ENCODE results near the gene MYO7B. TPM values are rescaled to one million over a fixed set of nuclear protein-coding genes. Genes with fewer than 3 reads are reported as not detected.

Gene MYO7B
- total and polyA plus RNA-seq, 12 donors: 0.13 to 1.5 (median 0.32) TPM; not detected in 1

- no peaks in the 10 kb centered on the region for H3K27me3 ChIP-seq
- no peak overlapping the region for H3K27ac ChIP-seq
- 89 to 91% (median 89%) methylated on average over 2 of the region's 2 CpGs for WGBS, 4 donors
- H3K4me1 ChIP-seq (replicated peaks in 1 of 2): no peaks in the 10 kb centered on the region
- no peak overlapping the region for H3K4me3 ChIP-seq
- DNase-seq: no peak
- no peaks in the 10 kb centered on the region for H3K9me3 ChIP-seq (replicated peaks in 1 of 3)
- H3K36me3 ChIP-seq (replicated peaks in 1 of 2): peaks cover 0 to 77% of the 10 kb centered on the region in 2 donors
- no peak for TF ChIP-seq POLR2A (IDR thresholded peaks at IDR 0.05)
- TF ChIP-seq CTCF (IDR thresholded peaks at IDR 0.05): no peak
- intact Hi-C loops (cut with DNase I): no loop called here
These were observed 37.1 kb upstream of the MYO7B start for GRCh38 chr2:127498386-127498785.

GRCh38 chr2:127503491-127503890 is 32.0 kb upstream of the MYO7B start:
- no peaks in the 10 kb centered on the region for H3K27me3 ChIP-seq
- no peak overlapping the region for H3K4me3 ChIP-seq
- H3K4me1 ChIP-seq (replicated peaks in 1 of 2): peaks cover 7 to 8% of the 10 kb centered on the region in 2 donors
- 93 to 98% (median 97%) methylated on average over 2 of the region's 2 CpGs for WGBS, 4 donors
- H3K36me3 ChIP-seq (replicated peaks in 1 of 2): peaks cover 0 to 62% of the 10 kb centered on the region in 2 donors
- no peak for DNase-seq
- H3K27ac ChIP-seq: no peak overlapping the region
- no peak for TF ChIP-seq POLR2A (IDR thresholded peaks at IDR 0.05)
- TF ChIP-seq CTCF (IDR thresholded peaks at IDR 0.05): no peak
- H3K9me3 ChIP-seq (replicated peaks in 1 of 3): no peaks in the 10 kb centered on the region
- intact Hi-C loops (cut with DNase I): no loop called here

GRCh38 chr2:127504552-127505430 is 30.7 kb upstream of the MYO7B start:
- no peak for DNase-seq
- Histone ChIP-seq H3K4me1 (replicated peaks in 1 of 2) (peaks cover 15 to 17% of the 10 kb centered on the region in 2 donors), H3K36me3 (replicated peaks in 1 of 2) (peaks cover 0 to 50% of the 10 kb centered on the region in 2 donors), H3K4me3 (no peak overlapping the region), H3K9me3 (replicated peaks in 1 of 3) (no peaks in the 10 kb centered on the region), H3K27me3 (no peaks in the 10 kb centered on the region), H3K27ac (no peak overlapping the region)
- TF ChIP-seq CTCF (IDR thresholded peaks at IDR 0.05) (no peak), POLR2A (IDR thresholded peaks at IDR 0.05) (no peak)
- WGBS, 4 donors: 83 to 93% (median 89%) methylated on average over 11 of the region's 11 CpGs
- intact Hi-C loops (cut with DNase I): no loop called here

GRCh38 chr2:127506510-127506909 is 29.0 kb upstream of the MYO7B start:
- intact Hi-C loops (cut with DNase I): no loop called here
- TF ChIP-seq CTCF (IDR thresholded peaks at IDR 0.05) (no peak), POLR2A (IDR thresholded peaks at IDR 0.05) (no peak)
- Histone ChIP-seq H3K4me3 (no peak overlapping the region), H3K9me3 (replicated peaks in 1 of 3) (no peaks in the 10 kb centered on the region), H3K4me1 (replicated peaks in 1 of 2) (peaks cover 17 to 20% of the 10 kb centered on the region in 2 donors), H3K27me3 (no peaks in the 10 kb centered on the region), H3K27ac (no peak overlapping the region), H3K36me3 (replicated peaks in 1 of 2) (peaks cover 0 to 33% of the 10 kb centered on the region in 2 donors)
- 70 to 88% (median 81%) methylated on average over 1 of the region's 1 CpG for WGBS, 4 donors
- DNase-seq: no peak
